Measurements from ENCODE around the gene ITGBL1.
"Not testable (repeated sequence)": the region's sequence is repeated elsewhere in the genome, so short reads cannot be mapped to it uniquely, and the experiment has no call there.

ITGBL1 gene

DNA sequence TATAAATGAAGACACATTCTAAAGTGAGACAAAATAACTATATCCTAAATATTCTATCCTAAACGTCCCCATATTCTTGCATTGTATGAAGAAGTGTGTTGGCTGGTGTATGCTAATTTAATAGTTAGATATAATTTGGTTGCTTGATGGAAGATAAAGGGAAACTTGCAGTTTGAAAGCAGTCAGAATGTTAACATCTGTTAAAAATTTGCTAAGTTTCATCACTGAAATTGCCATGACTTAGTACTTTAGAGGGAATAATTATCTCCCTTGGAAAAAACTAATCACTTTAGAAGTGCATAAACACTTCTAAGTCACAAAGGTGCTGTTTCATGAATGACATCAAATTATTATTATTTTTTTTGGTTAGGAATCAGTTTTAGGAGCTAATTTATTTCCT lies 61.6 kb downstream of the ITGBL1 start:
- Histone ChIP-seq H3K9ac (ENCODE audit: low read depth, low read length) (no peak overlapping the region), H3K36me3 (ENCODE audit: insufficient read depth, low read length) (no peaks in the 10 kb centered on the region), H3K4me1 (ENCODE audit: insufficient read depth, low read length) (no peaks in the 10 kb centered on the region), H3K9me3 (ENCODE audit: control insufficient read depth, insufficient read depth, low read length) (no peaks in the 10 kb centered on the region)

DNA sequence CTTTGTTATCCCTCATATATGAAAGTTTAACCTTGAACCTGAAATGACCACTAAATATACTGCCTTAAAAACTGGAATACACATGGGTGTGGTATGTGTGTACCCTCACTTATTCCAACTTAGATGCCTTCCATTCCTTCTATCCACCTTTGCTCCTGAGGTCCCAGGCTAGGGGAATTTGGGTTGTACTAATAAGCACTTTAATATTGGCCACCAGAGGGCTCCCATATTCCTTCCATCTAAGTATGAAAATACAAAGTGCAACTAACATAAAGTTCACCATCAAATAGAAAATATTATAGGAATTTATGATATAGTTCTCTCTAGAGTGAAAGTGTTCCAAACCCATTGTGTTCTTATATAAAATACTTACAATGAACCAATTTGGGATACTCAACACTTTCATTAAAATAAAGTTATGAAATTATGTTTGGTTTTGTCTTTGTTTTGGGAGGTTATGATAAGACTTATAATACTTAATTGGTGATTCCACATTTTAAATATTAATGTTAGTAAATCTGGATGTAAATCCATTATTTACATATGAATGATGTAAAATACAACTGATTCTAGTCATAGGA lies 62.3 kb downstream of the ITGBL1 start:
- H3K9ac ChIP-seq (ENCODE audit: low read depth, low read length) = no peak overlapping the region
- no peaks in the 10 kb centered on the region for H3K9me3 ChIP-seq (ENCODE audit: control insufficient read depth, insufficient read depth, low read length)
- no peaks in the 10 kb centered on the region for H3K36me3 ChIP-seq (ENCODE audit: insufficient read depth, low read length)
- no peaks in the 10 kb centered on the region for H3K4me1 ChIP-seq (ENCODE audit: insufficient read depth, low read length)

DNA sequence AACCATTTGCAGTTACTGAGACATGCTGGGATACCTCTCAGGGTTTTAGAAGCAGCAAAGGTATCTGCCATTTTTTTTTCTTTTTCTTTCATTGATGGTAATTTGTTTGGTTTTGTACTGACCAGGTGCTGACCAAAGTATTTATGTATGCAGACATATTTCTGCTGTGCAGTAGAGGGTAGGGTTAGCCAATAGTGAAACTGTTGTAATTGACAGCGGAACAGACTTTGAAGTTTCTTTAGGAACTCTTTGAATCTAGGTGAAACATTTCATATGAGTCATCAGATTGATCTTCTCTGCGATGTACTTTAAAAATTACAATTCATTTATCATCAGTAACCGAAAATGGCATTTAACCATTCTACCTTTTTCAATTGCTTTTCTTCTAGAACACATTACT lies 63.0 kb downstream of the ITGBL1 start:
- H3K9ac ChIP-seq (ENCODE audit: low read depth, low read length) = no peak overlapping the region
- H3K36me3 ChIP-seq (ENCODE audit: insufficient read depth, low read length) = no peaks in the 10 kb centered on the region
- no peaks in the 10 kb centered on the region for H3K9me3 ChIP-seq (ENCODE audit: control insufficient read depth, insufficient read depth, low read length)
- H3K4me1 ChIP-seq (ENCODE audit: insufficient read depth, low read length) = no peaks in the 10 kb centered on the region

DNA sequence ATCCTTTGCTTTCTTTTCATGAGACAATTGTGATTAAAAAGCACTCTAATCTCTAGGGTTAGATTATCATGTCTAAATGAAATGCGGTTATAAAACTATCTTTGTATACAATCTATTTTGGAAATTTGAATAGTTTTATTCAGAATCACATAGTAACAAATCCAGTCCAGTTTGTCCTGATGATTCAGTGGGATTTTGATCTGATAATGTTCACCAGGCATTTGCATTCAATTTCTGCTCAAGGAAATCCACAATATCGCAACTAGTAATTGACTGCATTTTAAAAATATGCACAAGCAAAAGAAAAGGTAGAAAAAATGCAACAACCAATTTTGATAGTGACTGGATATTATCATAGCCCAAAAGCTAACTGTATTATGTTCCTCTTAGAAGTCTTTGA lies 63.8 kb downstream of the ITGBL1 start:
- Histone ChIP-seq H3K9ac (ENCODE audit: low read depth, low read length) (no peak overlapping the region), H3K4me1 (ENCODE audit: insufficient read depth, low read length) (no peaks in the 10 kb centered on the region), H3K36me3 (ENCODE audit: insufficient read depth, low read length) (no peaks in the 10 kb centered on the region), H3K9me3 (ENCODE audit: control insufficient read depth, insufficient read depth, low read length) (no peaks in the 10 kb centered on the region)

- Histone ChIP-seq H3K9me3 (ENCODE audit: control insufficient read depth, insufficient read depth, low read length) (no peaks in the 10 kb centered on the region), H3K4me1 (ENCODE audit: insufficient read depth, low read length) (no peaks in the 10 kb centered on the region), H3K36me3 (ENCODE audit: insufficient read depth, low read length) (no peaks in the 10 kb centered on the region), H3K9ac (ENCODE audit: low read depth, low read length) (no peak overlapping the region)
Measured at GRCh38 chr13:101520672-101521071, 68.2 kb downstream of the ITGBL1 start.

DNA sequence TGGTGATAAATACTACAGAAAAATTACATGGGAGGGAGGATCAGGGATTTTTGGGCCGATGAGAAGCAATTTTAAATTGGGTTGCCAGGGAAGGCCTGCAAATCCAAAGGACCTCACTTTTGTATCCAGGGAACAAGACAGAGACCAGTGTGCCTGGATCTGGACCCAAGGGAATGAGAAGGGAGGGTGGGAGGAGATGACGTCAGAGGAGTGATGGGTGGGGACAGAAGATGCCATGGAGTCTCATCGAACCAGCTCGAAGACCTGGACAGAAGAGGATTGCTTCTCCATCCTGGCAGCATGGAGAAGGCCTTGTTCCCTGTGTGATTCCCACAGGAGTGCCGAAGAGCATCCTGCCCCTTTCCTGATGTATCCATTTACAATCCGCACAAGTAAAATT lies 68.9 kb downstream of the ITGBL1 start:
- H3K9me3 ChIP-seq (ENCODE audit: control insufficient read depth, insufficient read depth, low read length) = no peaks in the 10 kb centered on the region
- no peaks in the 10 kb centered on the region for H3K4me1 ChIP-seq (ENCODE audit: insufficient read depth, low read length)
- no peaks in the 10 kb centered on the region for H3K36me3 ChIP-seq (ENCODE audit: insufficient read depth, low read length)
- H3K9ac ChIP-seq (ENCODE audit: low read depth, low read length) = no peak overlapping the region

DNA sequence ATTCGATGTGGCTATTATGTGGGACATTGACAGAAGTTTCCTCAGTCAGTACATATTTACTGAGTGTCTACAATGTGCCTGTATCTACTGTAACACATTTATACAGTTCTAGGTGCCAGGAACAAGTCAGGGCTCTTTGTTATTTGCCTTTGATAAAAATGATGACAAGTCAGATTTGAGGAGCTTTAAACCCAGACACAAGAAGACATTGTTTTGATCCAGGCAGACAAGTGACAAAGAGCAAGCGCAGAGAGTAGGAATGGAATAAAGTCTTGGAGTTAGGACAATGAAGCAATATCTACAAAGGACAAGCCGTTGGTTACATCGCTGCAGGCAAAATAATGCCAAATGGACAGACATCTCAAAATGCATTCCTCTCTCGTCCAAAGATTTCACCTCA lies 70.1 kb downstream of the ITGBL1 start:
- Histone ChIP-seq H3K4me1 (ENCODE audit: insufficient read depth, low read length) (no peaks in the 10 kb centered on the region), H3K9me3 (ENCODE audit: control insufficient read depth, insufficient read depth, low read length) (no peaks in the 10 kb centered on the region), H3K36me3 (ENCODE audit: insufficient read depth, low read length) (no peaks in the 10 kb centered on the region), H3K9ac (ENCODE audit: low read depth, low read length) (no peak overlapping the region)

- Histone ChIP-seq H3K4me1 (ENCODE audit: insufficient read depth, low read length) (no peaks in the 10 kb centered on the region), H3K9ac (ENCODE audit: low read depth, low read length) (no peak overlapping the region), H3K36me3 (ENCODE audit: insufficient read depth, low read length) (no peaks in the 10 kb centered on the region), H3K9me3 (ENCODE audit: control insufficient read depth, insufficient read depth, low read length) (no peaks in the 10 kb centered on the region)
Measured at GRCh38 chr13:101523154-101524131, 71.0 kb downstream of the ITGBL1 start.

GRCh38 chr13:101527130-101527529 lies 74.7 kb downstream of the ITGBL1 start:
- Histone ChIP-seq H3K36me3 (ENCODE audit: insufficient read depth, low read length) (no peaks in the 10 kb centered on the region), H3K4me1 (ENCODE audit: insufficient read depth, low read length) (no peaks in the 10 kb centered on the region), H3K9me3 (ENCODE audit: control insufficient read depth, insufficient read depth, low read length) (no peaks in the 10 kb centered on the region), H3K9ac (ENCODE audit: low read depth, low read length) (no peak overlapping the region)

- no peaks in the 10 kb centered on the region for H3K9me3 ChIP-seq (ENCODE audit: control insufficient read depth, insufficient read depth, low read length)
- no peaks in the 10 kb centered on the region for H3K36me3 ChIP-seq (ENCODE audit: insufficient read depth, low read length)
- no peaks in the 10 kb centered on the region for H3K4me1 ChIP-seq (ENCODE audit: insufficient read depth, low read length)
- H3K9ac ChIP-seq (ENCODE audit: low read depth, low read length) = no peak overlapping the region
Measured at GRCh38 chr13:101529422-101529821, 76.9 kb downstream of the ITGBL1 start.

GRCh38 chr13:101530293-101530692 lies 77.8 kb downstream of the ITGBL1 start:
- Histone ChIP-seq H3K36me3 (ENCODE audit: insufficient read depth, low read length) (no peaks in the 10 kb centered on the region), H3K9me3 (ENCODE audit: control insufficient read depth, insufficient read depth, low read length) (no peaks in the 10 kb centered on the region), H3K4me1 (ENCODE audit: insufficient read depth, low read length) (no peaks in the 10 kb centered on the region), H3K9ac (ENCODE audit: low read depth, low read length) (no peak overlapping the region)

DNA sequence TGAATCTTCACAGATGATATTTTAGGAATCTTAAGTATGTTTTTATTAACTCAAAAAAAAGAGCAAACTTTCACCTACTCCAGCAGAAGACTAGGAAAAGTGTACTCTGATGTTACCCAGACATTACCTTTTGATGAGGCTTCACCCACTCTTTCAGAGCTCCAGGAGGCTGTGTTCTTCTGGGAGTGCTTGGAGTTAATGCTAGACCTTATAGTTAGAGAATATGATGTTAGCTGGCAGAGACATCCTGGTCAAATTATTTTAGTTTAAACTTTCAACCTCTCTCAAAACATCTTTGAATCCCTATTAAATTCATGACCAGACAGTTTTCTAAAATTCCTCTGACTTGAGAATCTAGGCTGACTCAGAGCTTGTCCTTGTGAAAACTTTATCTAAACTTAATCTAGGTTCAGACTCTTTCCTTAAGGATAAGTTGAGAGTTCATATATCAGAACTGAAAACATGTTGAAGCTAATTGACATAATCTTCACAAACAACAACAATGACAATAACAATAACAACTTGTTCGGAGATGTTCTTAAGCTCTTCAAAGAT lies 82.8 kb downstream of the ITGBL1 start:
- H3K9me3 ChIP-seq (ENCODE audit: control insufficient read depth, insufficient read depth, low read length) = no peaks in the 10 kb centered on the region
- H3K9ac ChIP-seq (ENCODE audit: low read depth, low read length) = no peak overlapping the region
- no peaks in the 10 kb centered on the region for H3K36me3 ChIP-seq (ENCODE audit: insufficient read depth, low read length)
- no peaks in the 10 kb centered on the region for H3K4me1 ChIP-seq (ENCODE audit: insufficient read depth, low read length)

DNA sequence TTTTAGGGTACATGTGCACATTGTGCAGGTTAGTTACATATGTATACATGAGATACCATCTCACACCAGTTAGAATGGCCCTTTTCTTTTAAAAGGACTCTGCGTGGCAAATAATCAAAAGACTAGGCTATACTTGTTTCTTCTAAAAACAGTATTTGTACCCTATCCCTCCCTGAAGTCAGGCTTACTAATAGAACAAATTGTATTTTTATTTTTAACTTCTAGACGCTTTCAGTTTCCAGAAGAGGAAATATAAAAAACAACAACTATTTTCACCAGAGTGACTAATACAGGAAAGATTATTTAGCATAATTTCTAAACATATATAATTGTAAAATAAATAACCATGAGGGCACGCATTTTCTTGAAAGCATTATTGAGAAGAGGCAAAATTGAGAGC lies 83.6 kb downstream of the ITGBL1 start:
- no peak overlapping the region for H3K9ac ChIP-seq (ENCODE audit: low read depth, low read length)
- H3K36me3 ChIP-seq (ENCODE audit: insufficient read depth, low read length) = no peaks in the 10 kb centered on the region
- H3K4me1 ChIP-seq (ENCODE audit: insufficient read depth, low read length) = no peaks in the 10 kb centered on the region
- H3K9me3 ChIP-seq (ENCODE audit: control insufficient read depth, insufficient read depth, low read length) = no peaks in the 10 kb centered on the region

DNA sequence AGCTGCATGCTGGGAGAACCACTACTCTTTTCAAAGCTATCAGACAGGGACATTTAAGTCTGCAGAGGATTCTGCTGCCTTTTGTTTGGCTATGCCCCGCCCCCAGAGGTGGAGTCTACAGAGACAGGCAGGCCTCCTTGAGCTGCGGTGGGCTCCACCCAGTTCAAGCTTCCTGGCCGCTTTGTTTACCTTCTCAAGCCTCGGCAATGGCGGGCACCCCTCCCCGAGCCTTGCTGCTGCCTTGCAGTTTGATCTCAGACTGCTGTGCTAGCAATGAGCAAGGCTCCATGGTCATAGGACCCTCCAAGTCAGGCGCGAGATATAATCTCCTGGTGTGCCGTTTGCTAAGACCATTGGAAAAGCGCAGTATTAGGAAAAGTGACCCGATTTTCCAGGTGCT lies 92.1 kb downstream of the ITGBL1 start:
- H3K36me3 ChIP-seq (ENCODE audit: insufficient read depth, low read length); H3K9me3 ChIP-seq (ENCODE audit: control insufficient read depth, insufficient read depth, low read length); H3K4me1 ChIP-seq (ENCODE audit: insufficient read depth, low read length); H3K9ac ChIP-seq (ENCODE audit: low read depth, low read length): not testable (repeated sequence)

DNA sequence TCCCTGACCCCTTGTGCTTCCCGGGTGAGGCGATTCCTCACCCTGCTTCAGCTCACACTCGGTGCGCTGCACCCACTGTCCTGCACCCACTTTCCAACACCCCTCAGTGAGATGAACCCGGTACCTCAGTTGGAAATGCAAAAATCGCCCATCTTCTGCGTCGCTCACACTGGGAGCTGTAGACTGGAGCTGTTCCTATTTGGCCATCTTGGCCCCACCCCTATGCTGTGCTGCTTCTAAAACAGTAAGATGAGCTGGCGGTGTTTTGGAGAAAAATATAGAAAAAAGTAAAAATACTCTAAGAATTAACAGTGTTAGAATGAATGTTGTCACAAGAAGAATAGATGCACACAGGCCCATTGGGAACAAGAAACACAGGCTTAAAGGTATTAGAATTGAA lies 92.5 kb downstream of the ITGBL1 start:
- H3K9ac ChIP-seq (ENCODE audit: low read depth, low read length) = no peak overlapping the region
- no peaks in the 10 kb centered on the region for H3K9me3 ChIP-seq (ENCODE audit: control insufficient read depth, insufficient read depth, low read length)
- no peaks in the 10 kb centered on the region for H3K4me1 ChIP-seq (ENCODE audit: insufficient read depth, low read length)
- no peaks in the 10 kb centered on the region for H3K36me3 ChIP-seq (ENCODE audit: insufficient read depth, low read length)

All from ES-I3 (cell line).